COLO668 (cell line): ENCODE measurements around the gene IRF4.

Experiments
- DNase-seq: peaks from one replicate; lab custom pipeline; 2025; ENCODE audit not compliant: unreplicated experiment; lab: John Stamatoyannopoulos, UW

The IRF4 gene

GRCh38 chr6:456358-456867 is 64.9 kb downstream of the IRF4 start:
- DNase-seq, result no peak

DNA sequence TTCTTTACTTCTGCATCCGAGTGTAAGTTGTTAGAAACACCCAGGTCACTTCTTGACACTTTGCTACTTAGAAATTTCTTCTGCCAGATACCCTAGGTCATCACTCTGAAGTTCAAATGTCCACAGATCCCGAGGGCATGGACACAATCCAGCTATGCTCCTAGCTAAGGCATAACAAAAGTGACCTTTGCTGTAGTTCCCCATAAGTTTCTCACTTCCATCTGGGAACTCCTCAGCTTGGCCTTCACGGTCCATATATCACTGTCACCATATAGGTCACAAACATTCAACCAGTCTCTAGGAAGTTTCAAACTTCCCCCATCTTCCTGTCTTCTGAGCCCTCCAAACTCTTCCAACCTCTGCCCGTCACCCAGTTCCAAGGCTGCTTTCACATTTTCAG is 65.3 kb downstream of the IRF4 start:
- DNase-seq, result no peak
